HTR-8/SVneo (cell line): Measurements from ENCODE around the gene MBD3.
A peak's percentile ranks its signal among the peaks of the same experiment; 100 is the strongest.

Source experiments
- DNase-seq: peaks from one replicate; pipeline ENCODE4 v3.0.0; 2011; ENCODE audit warnings: low spot score, mixed read lengths; ENCODE audit not compliant: insufficient read length
- FAIRE-seq: peaks from 2 replicates; lab custom pipeline; 2011; peaks lifted over from hg19 to GRCh38; lab: Jason Lieb, UNC

Gene MBD3

GRCh38 chr19:1620502-1620901 lies 27.8 kb upstream of the MBD3 start:
- DNase-seq, result no peak
- no peak for FAIRE-seq

- FAIRE-seq, result no peak
- no peak for DNase-seq
Observed at GRCh38 chr19:1619703-1620102, 27.0 kb upstream of the MBD3 start.

- DNase-seq, result no peak
- no peak for FAIRE-seq
Observed at GRCh38 chr19:1619094-1619439, 26.4 kb upstream of the MBD3 start.

GRCh38 chr19:1618157-1619093 lies 25.8 kb upstream of the MBD3 start:
- FAIRE-seq (no peak), DNase-seq (peak; percentile 41)

GRCh38 chr19:1616875-1617274 lies 24.2 kb upstream of the MBD3 start:
- no peak for FAIRE-seq
- DNase-seq, result no peak

- no peak for FAIRE-seq
- no peak for DNase-seq
Observed at GRCh38 chr19:1616396-1616795, 23.7 kb upstream of the MBD3 start.

- FAIRE-seq (no peak), DNase-seq (no peak)
Observed at GRCh38 chr19:1615156-1615765, 22.6 kb upstream of the MBD3 start.

GRCh38 chr19:1613808-1614570 lies 21.3 kb upstream of the MBD3 start:
- DNase-seq, result no peak
- no peak for FAIRE-seq

- FAIRE-seq (no peak), DNase-seq (no peak)
Observed at GRCh38 chr19:1613146-1613545, 20.5 kb upstream of the MBD3 start.

- FAIRE-seq (peak; percentile 74), DNase-seq (no peak)
Observed at GRCh38 chr19:1612114-1613086, 19.7 kb upstream of the MBD3 start.

GRCh38 chr19:1611353-1611752 lies 18.7 kb upstream of the MBD3 start:
- no peak for FAIRE-seq

GRCh38 chr19:1610579-1610978 lies 17.9 kb upstream of the MBD3 start:
- no peak for FAIRE-seq
- no peak for DNase-seq

More at GRCh38 chr19:1611353-1611752, 18.7 kb upstream of the MBD3 start:
- no peak for DNase-seq

GRCh38 chr19:1609680-1610474 lies 17.2 kb upstream of the MBD3 start:
- FAIRE-seq (no peak), DNase-seq (no peak)

GRCh38 chr19:1609103-1609396 lies 16.4 kb upstream of the MBD3 start:
- no peak for FAIRE-seq
- DNase-seq, result no peak

GRCh38 chr19:1608359-1609102 lies 15.9 kb upstream of the MBD3 start:
- DNase-seq, result no peak
- no peak for FAIRE-seq

GRCh38 chr19:1606138-1606651 lies 13.5 kb upstream of the MBD3 start:
- FAIRE-seq (no peak), DNase-seq (no peak)

GRCh38 chr19:1605236-1606137 lies 12.8 kb upstream of the MBD3 start, which contains the start of gene UQCR11:
TSS of gene UQCR11 (minus strand) at chr19:1605462. CDS start at chr19:1605409, 53 bp downstream.
- DNase-seq (peak; percentile 93), FAIRE-seq (peak; percentile 89)
